HL-60 (cell line): Measurements from ENCODE around the gene DACT2.

Experiments used
- DNase-seq, 2 experiments: peaks; one replicate each; pipeline ENCODE4 v3.0.0-alpha.2; 2010 to 2020; ENCODE audit warnings: low read depth in 1 of 2, low spot score in 1 of 2
- H3K27ac ChIP-seq: fragments of 250-450 bp; sonication (Bioruptor Pico); replicated peaks from 2 replicates; pipeline ENCODE4 v1.5.1; 2020; ENCODE audit warnings: mild to moderate bottlenecking, moderate library complexity
- H3K27me3 ChIP-seq: fragments of 250-450 bp; sonication (Bioruptor Pico); 2 replicates; pipeline ENCODE4 v1.5.1; 2021; ENCODE audit warnings: mild to moderate bottlenecking, moderate library complexity; ENCODE audit not compliant: insufficient read depth, poor library complexity, severe bottlenecking
- H3K4me3 ChIP-seq: replicated peaks from 2 replicates; pipeline ENCODE4 v1.5.1; 2011; ENCODE audit warnings: mild to moderate bottlenecking, control low read depth, low read length; ENCODE audit not compliant: insufficient read depth
- CTCF ChIP-seq: IDR thresholded peaks from one replicate; pipeline ENCODE4 v1.5.1; 2011; ENCODE audit warnings: low read length, control low read depth, inconsistent platforms; ENCODE audit not compliant: insufficient read depth
- GABPA ChIP-seq: IDR thresholded peaks from 2 replicates; pipeline ENCODE4 v1.6.1; 2012; ENCODE audit warnings: low read depth
- POLR2AphosphoS5 ChIP-seq: IDR thresholded peaks from 2 replicates; pipeline ENCODE4 v1.6.1; 2012; ENCODE audit warnings: low read depth
- SPI1 ChIP-seq: IDR thresholded peaks from 2 replicates; pipeline ENCODE4 v1.6.1; 2012; ENCODE audit warnings: low read depth, mild to moderate bottlenecking, borderline replicate concordance
- TF ChIP-seq, protein P1 (sequence below): IDR thresholded peaks from 2 replicates; pipeline ENCODE4 v1.6.1; 2012; ENCODE audit warnings: low read depth; ENCODE audit not compliant: insufficient replicate concordance

The DACT2 gene

GRCh38 chr6:168364793-168365421 lies 45.3 kb upstream of the DACT2 start:
- no peak for DNase-seq
- Histone ChIP-seq H3K27ac (no peak overlapping the region), H3K4me3 (no peak overlapping the region), H3K27me3 (no peaks in the 10 kb centered on the region)
- no peak for TF ChIP-seq POLR2AphosphoS5
- TF ChIP-seq, protein P1, sequence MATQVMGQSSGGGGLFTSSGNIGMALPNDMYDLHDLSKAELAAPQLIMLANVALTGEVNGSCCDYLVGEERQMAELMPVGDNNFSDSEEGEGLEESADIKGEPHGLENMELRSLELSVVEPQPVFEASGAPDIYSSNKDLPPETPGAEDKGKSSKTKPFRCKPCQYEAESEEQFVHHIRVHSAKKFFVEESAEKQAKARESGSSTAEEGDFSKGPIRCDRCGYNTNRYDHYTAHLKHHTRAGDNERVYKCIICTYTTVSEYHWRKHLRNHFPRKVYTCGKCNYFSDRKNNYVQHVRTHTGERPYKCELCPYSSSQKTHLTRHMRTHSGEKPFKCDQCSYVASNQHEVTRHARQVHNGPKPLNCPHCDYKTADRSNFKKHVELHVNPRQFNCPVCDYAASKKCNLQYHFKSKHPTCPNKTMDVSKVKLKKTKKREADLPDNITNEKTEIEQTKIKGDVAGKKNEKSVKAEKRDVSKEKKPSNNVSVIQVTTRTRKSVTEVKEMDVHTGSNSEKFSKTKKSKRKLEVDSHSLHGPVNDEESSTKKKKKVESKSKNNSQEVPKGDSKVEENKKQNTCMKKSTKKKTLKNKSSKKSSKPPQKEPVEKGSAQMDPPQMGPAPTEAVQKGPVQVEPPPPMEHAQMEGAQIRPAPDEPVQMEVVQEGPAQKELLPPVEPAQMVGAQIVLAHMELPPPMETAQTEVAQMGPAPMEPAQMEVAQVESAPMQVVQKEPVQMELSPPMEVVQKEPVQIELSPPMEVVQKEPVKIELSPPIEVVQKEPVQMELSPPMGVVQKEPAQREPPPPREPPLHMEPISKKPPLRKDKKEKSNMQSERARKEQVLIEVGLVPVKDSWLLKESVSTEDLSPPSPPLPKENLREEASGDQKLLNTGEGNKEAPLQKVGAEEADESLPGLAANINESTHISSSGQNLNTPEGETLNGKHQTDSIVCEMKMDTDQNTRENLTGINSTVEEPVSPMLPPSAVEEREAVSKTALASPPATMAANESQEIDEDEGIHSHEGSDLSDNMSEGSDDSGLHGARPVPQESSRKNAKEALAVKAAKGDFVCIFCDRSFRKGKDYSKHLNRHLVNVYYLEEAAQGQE = no peak
- TF ChIP-seq CTCF = no peak
- TF ChIP-seq GABPA = no peak
- TF ChIP-seq SPI1 = no peak

DNA sequence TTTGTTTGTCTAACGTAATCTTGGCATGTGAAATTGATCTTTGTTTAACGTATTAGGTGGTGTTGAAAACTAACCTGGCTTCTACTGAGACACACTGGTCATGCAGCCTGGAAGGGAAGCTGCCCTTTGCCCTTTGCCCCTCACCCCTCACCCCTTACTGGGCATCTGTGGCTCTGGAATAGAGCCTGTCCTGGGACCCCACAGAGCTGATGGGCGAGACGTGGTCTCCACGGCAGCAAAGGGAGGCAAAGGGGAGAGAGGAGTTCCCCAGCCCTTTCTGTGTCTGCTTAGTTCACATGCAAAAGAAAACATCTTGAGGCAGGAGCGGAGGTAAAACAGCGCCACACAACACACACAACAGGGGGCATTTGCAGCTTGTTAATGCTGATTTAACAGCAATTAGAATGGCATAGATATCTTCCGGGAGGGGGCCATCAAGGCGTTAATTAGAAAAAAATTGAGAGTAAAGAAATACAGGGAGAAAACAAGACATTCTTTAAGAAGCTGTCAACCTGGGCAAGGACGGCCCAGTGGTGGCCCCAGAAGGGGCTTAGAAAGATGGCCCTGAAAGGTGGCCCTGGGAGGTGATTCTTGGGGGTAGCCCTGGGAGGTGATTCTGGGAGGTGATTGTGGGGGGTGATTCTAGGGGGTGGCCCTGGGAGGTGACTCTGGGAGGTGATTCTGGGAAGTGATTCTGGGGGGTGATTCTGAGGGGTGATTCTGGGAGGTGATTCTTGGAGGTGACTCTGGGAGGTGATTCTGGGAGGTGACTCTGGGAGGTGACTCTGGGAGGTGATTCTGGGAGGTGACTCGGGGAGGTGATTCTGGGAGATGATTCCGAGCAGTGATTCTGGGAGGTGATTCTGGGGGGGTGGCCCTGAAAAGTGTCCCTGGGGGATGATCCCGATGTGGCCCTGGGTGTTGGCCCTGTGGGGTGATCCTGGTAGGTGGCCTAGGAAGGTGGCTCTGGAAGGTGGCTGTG lies 44.5 kb upstream of the DACT2 start:
- no peak for DNase-seq
- no peak overlapping the region for H3K27ac ChIP-seq
- H3K27me3 ChIP-seq = no peaks in the 10 kb centered on the region
- TF ChIP-seq, protein P1 = no peak
- TF ChIP-seq CTCF = no peak
- TF ChIP-seq POLR2AphosphoS5 = no peak
- TF ChIP-seq SPI1 = no peak
- TF ChIP-seq GABPA = no peak
- H3K4me3 ChIP-seq = no peak overlapping the region

- H3K27me3 ChIP-seq = no peaks in the 10 kb centered on the region
- no peak for TF ChIP-seq SPI1
- TF ChIP-seq POLR2AphosphoS5 = no peak
- TF ChIP-seq CTCF = no peak
- TF ChIP-seq, protein P1 = no peak
- TF ChIP-seq GABPA = no peak
- no peak overlapping the region for H3K4me3 ChIP-seq
- DNase-seq = no peak
- no peak overlapping the region for H3K27ac ChIP-seq
Observed at GRCh38 chr6:168363302-168363701, 43.7 kb upstream of the DACT2 start.
